ENCODE results near the gene NFATC1.

Gene NFATC1

DNA sequence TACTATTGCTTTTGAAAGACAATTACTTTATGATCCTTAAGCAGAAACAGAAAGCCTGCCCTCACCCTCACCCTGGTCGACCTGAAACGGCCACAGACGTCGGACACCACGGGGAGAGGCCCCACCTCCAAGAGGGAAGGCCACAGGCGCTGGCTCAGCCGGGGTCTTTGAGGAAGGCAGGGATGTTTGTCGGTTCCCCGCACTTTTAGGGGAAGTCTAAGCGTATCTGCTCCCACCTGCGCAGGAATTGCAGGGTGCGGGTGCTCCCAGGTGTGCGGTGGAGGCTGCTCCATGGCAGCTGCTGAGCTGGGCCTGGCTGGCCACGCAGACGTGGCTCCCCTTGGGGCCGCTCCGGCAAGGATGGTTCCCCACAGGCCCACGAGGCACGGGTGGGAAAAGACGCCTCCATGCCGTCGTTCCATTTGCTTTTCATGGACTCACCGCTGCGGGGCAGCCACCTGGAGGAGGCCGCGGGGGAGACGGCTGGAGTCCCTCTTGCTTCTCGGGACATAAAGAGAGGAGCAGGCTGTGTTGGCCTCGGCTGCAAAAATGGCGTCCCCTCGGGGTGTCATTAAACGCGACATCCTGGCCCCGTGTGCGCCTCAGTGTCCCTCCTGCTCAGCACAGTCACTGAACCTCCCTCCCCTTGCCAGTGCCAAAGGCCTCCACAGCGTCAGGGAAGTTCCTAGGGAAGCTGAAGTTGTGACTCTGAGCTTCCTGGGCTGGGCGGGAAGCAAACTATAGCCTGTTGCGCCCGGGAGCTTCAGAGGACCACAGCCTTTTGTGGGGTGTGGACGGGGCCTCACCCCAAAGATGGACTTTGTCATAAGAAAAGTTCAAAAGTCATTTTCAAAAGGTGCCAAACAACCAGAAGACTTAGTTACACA is 63.4 kb downstream of the NFATC1 start:
- DNase-seq: no peak

DNA sequence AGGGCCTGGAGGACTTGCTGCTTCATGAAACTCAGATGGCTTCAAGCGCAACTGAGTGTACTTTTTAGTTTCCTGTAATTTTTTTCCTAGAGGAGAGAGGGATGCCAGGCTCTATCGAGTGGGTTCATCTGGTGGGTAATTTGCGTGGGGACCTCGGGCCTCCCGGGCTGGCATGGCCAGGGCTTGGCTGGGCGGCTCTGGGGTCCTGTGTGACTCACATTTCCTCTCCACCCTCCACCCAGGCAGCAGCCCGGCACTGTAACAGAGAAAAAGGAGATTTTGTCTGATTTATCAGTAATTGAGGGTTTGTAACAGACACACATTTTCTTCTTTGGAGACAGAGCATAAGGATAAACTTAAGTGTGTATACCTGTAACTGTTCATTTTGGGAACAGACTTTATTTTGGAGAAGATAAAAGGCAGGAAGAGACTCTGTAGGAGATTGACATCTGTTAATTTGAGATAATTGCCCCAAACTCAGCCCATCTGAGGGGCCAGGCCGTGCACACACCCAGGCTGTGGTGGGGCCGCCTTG is 64.3 kb downstream of the NFATC1 start:
- no peak for DNase-seq

DNA sequence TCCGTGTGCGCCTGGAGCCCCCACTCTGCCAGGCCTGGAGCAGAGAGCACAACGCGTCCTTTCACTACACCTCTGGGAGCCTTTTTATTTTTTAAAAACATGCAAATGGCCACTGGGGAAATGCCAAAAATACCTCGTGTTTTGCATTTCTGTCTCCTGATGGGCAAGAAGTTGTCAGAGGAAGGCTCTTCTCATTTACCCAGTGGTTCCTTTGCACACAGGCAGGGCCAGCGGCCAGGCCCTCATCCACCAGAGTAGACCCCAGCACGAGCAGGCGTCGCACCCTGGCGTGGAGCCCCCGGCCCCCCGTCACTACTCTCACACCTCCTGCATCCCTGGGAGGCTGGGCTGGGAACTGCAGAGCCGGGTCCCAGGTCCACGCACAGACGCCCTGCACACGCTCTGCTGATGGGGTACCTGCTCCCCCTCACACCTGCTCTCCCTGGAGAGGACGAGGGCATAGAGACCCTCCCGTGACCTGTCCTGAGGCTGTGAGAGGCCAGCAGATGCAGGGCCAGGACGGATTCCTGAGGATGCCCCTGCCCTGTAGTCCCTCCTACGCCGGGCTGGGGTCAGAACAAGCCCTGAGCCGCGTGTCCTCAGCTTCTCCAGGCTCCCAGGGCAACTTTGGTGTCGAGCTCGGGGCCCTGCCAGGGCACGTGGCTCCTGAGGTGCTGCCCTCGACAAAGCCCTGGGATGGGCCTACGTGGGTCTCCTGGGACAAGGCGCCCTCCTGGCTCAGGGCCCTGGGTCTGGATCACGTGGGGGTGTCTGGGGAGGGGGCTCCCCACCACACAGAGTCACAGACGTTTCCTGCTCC is 65.0 kb downstream of the NFATC1 start:
- DNase-seq: no peak

DNA sequence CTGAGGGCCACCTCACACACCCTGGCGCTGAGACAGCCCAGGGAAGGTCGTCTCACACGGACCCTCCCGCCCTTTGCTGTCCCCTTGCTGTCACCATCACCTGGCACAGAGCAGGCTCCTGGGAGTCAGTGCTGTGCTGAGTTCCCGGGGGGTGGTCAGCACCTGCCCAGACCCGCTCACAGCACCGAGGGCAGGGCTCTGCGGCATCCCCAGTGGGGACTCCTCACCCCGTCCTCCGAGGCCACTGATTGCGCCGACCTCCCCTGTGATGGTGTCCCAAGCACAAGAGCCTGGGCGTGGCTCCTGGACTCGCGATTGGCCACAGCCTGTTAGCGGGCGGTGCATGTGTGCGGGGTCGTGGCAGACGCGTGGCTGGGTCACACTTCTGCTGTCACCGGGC is 65.9 kb downstream of the NFATC1 start:
- no peak for DNase-seq

DNA sequence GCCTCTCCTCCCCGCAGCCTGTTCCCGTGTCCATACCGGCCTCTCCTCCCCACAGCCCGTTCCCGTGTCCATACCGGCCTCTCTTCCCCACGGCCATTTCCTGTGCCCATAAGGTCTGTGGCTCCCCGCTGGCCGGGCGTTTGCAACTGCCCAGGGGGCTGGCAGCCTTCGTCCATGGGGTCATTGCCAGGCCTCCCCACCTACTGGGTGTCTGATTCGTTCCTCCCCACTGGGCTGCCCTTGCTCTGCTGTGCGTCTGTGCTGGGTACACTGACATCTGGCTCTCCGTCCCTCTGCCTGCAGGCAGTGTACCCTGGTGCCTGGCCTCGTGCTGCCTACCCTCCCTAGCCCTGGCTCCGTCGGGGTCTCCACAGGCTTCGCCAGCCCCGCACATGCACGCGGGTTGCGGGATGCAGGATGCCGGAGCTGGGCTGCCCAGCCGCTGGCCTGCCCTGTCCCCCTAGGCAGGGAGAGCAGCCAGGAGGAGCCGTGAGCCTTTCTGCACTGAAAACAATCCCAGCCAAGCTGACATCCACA is 67.8 kb downstream of the NFATC1 start:
- no peak for DNase-seq

DNA sequence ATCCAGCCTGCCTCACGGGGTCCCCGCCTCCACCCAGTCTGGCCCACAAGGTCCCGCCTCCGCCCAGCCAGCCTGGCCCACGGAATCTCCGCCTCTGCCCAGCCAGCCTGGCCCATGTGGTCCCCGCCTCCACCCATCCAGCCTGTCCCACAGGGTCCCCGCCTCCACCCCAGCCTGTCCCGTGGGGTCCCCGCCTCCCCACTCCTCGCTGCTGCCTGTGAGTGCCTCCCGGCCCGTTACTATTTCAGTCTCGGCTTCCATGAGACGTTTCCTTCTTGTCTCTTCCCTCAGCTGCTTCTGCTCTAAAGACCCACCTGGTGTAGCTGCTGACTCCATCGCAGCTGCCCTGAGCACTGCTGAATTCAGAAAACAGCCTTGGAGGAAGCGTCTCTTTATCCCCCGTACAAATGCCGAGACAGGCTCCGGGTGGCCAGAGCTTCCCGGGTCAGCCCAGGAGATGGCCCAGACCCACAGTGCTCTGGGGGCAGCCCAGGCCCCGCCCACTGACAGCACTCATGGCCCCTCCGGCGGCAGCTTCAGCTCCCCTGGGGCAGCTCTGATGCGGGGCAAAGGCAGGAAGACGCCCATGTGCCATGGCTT is 69.8 kb downstream of the NFATC1 start:
- DNase-seq: peak; percentile 45

DNA sequence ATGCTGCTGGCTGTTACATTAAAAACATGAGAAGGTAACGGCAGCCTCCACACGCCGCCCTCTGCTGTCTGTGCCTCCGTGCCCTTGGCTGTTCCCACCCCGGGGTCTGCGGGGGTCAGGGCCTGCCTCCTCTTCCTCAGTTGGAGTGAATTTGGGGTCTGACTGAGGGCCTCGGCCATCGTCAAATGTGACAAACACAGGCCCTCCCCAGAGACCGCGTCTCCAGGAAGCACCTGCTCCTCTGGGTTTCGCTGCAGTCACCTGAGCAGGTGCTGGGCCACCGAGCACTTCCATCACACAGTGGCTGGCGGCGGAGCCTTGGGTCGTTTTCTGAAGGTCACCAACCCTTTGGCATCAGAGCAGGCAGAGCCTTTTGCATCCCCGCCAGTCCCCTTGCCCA is 70.9 kb downstream of the NFATC1 start:
- DNase-seq: no peak

DNA sequence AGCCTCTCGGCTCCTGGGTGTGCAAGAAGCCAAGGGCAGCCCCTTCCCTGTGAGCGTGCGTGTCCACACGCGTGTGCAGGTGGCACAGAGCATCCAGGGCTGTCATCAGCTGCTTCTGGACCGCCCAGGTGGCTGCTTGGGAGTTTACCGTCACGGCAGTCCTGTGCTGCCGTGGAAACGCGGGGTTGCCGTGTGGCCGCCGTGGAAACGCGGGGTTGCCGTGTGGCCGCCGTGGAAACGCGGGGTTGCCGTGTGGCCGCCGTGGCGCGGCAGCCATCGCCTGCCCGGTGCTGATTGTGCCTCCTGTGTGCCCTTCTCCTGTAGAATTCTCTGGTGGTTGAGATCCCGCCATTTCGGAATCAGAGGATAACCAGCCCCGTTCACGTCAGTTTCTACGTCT is 71.4 kb downstream of the NFATC1 start:
- no peak for DNase-seq

DNA sequence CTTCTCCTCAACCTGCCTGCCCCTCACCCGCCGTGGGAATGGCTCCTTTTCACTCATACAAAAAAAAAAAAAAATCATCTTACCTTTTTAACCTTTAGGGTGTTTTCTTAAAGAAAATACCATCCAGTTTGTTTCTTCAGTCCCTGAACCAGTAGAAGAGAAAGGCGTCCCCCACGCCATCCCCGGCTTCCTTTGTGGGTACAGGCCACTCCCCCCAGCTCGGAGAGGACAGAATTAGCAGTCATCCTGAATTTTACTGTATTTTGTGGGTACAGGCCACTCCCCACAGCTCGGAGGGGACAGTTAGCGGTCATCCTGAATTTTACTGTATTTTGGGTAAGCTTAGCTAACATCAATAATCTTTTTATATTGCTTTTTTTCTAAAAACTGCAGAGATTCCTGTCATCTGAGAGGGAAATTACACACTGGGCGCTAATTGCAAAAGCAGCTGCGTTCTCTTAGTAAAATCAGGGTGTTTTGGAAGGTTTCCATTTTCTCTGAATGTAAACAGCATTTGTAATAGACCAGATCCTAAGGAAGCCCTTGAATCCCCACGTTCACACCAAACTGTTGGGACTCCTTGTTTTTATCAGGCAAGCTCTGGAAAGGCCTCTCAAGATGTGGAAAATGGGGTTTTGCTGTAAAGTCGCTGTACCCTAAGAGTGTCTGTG is 72.5 kb downstream of the NFATC1 start:
- DNase-seq: no peak

DNA sequence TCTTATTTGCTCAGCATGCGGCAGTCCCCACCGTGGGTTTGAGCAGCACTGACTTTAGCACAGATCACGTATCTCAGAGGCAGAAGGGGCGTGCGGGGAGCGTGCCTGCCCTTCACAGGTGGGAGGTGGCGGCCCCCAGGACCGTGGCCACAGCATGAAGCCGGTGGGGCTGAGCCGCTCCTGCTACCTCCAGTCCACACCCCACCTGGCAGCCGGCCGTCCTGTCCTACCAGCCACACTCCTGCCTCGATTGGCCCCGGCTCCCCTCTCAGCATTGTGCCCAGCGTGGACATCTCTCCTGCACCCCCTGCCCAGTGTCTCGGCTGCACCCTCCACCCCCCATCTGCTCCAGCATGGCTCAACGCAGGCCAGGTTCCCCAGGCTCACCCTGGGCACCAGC is 73.6 kb downstream of the NFATC1 start:
- DNase-seq: no peak

DNA sequence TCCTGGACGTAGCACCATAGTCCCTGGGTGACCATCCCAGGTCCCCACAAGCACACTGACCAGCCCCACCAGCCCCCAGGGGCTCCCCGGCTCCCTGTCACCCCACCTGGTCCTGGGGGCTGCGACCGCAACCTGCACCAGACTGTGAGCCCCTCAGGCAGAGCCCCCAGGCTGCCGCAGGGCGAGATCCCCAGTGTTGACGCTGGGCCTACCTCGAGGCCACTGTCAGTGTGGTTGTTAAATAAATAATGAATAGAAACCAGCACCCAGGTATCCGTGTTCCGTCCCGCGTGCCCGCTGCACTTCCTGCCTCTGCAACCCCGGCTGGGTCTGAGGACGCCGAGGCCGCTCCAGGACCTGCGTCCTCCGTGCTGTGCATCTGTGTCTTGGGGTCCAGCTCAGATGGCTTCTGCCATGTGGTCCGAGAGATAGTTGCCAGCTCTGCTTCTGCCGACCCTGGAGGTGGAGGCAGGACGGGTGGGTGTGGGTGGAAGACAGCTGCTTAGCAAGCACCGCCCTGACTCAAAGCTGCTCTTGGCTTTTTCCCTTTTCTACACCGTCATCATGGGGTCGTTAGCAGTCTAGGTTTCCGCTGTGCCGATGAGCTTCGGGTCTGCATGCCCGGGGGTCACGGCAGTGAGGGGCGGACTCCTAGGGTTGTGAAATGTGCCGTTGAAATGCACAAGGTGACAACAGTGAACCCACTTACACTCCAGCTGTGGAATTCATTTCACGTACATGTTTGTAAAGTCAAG is 74.2 kb downstream of the NFATC1 start:
- no peak for DNase-seq

DNA sequence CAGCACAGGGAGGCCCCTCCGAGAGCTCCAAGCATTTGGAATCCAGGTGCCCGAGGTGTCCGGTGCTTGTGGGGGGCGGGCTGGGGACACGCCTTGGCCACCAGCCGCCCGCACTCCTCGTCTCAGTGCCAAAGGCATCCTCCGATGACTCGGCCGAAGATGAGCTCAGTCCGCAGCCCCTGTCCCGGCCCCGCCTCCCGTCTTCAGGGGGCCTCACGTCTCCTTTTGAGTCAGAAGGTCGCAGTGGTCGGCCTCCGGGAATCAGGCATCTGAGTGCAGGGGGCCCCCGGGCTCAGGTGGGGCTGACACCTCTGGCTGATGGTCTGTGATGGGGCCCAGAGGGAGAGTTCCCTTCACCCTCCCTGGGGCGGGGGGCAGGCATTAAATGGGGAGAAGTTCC is 74.8 kb downstream of the NFATC1 start:
- DNase-seq: no peak

DNA sequence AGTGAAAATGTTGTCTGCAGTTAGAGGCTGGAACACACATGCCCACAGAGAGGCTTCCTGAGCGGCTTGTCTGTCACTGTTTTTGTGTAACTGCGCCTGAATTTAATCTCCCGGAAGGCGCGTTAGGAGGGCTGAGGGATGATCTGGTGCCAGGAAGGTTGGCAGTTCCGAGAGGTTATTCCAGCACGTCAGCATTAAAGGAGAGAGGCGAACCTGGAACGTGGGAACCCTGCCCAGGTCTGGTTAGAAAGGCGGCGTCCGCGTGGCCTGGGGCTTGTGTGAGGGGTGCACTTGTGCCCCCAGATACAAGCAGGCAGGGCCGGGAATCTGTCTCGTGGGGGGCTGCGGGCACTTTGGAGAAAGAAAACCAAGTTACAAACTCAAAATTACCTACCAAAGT is 75.3 kb downstream of the NFATC1 start:
- DNase-seq: no peak

DNA sequence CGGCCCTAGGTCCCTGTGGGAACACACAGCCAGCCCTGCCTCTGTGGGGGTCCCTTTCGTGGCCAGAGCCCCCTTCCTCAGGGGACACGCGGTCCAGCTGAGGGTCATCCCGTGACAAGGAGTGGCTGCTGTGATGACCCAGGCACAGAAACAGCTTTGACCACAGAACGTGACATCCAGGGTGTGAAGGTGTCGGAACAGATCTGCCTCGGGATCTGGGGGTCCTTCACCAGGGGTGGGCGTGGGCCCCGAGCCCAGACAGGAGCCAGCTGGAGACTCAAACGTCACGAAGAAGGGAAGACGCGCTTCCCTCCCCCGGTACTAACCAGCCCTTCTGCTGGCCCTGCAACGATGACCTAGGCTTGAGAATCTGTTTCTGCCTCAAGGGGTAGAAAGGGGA is 75.9 kb downstream of the NFATC1 start:
- DNase-seq: no peak

DNA sequence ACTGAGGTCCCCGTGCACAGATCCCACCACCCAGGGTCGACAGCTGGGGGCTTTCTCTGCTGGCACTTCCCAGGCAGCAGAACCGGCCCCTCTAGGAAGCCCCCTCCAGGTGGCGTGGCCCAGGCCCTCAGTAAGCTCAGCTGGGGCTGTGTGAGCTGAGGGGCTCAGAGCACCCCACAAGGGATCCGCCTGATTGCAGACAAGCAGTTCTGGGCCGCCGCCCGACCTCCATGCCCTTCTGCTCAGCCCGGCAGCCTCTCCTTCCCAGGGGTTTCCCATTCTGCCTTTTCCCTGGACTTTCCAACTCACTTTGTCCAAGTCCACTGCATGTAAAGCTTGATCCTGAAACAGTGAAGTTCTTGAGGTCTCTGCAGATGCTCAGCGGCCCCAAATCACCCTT is 76.4 kb downstream of the NFATC1 start:
- no peak for DNase-seq

DNA sequence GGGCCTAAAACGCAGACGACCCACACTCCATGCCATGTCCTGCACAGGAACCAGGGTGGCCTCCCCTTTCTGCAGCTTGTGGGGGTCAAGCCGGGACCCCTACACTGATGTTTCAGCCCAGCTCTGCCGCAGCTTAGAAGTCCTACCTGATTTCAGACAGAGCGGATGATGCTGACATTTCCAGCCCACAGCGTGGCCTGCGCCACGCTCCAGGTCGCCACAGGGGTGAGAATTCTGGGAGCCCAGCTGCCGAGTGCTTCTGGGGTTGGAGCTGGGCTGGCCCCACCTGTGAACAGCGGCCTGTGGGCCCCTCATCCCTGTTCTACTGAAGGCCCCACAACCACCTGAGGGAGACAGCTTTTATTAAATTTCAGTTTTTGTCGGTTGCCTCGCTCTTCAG is 77.2 kb downstream of the NFATC1 start:
- no peak for DNase-seq

DNA sequence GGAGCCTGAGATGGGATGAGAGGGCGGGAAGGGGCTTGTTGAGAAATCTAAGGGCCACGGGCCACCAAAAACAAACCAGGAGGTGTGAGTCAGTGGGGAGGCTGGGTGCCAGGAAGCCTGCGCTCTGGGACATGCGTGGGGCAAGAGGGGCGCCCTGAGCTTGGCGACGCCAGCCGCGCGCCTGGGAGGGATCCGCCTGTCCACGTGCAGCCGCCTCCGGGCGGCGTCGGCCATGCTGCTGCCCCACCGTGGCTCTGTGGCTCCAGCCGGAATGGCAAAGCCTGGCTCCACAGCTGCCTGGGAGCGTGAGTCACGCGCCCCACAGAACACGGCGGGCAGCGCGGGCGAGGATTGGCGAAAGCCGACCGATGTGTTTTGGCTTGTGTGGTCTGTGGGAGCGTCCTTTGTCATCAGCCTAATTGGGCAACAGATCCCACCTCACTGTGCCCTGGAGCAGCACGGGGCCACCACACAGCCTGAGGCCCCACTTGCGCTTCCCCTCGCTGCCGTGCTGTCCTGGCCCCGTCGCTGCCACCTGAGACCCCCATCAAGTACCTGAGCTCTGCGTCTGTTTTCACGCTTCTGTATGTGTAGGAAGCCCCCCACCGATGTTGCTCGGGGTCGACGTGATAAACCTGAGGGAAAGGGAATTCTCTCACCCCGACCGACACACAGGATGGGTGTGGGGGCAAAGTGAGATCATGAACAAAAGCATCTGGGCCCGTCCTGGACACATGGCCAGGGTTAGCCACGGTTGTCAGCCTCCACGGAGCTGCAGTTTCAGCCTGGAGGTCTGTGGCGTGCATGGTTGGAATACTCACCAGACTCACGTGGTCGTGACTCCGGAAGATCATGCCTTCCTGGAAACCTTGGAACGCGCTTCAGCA is 80.5 kb downstream of the NFATC1 start:
- no peak for DNase-seq

DNA sequence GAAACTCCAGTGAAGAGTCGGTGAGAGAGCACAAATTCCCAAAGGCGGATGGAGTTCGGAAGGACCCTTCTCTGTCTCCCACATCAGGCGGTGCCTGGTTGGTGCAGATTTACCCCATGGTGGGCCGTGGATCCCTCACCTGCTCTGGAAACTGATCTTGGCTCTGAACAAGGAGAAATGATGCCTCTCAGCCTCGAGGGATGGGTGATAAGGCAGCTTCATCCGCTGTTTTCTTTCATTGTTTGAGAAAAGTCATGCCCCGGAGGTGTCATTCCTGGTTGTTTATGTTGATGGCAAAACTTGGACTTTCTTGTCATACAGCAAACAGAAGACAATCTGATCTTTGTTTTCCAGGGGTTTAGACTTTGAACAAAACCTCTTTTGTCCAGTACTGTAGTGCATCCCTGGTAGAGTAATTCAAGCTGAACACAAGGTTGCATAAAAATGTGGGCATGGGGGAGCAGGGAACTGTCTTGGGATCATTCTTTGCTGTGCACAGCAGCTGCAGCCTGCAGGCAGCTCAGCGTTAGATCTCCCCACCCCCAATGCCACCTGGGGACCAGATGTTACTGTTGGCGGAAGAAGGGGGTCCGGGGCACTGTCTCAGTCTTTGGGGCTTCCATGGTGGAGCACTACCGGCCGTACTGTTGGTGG is 81.3 kb downstream of the NFATC1 start:
- no peak for DNase-seq

DNA sequence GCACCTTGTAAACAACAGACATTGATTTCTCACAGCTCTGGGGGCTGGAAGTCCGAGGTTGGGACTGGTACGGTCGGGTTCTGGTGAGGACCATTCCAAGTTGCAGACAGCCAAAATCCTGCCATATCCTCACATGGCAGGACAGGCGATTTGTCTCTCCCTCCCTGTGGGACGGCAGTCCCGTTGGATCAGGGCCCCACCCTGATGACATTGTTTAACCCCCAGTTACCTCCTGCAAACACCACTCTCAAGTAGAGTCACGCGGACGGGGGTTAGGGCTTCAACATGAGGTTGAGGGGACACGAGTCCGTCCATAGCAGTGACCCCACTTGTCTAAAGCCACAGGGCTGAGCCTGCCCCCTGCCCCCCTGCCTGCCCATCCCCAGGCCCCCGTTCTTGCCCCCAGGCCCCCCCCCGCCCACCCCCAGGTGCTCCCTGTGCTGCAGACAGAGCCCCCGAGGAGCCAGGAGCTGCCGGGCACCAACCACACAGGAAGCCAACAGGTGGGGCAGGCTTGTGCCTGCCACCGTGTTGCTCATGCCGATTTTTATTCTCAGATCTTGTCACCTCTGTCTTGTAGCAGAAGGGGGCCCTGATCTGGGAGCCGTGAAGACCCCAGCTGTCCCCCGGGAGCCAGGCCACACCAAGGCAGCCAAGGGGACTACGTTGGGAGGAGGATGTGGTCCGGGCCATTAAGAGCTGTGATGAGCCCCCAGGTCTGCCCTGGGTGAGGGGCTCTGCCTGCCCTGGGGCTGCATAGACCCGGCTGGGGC is 82.2 kb downstream of the NFATC1 start:
- no peak for DNase-seq

All from fibroblast of skin of scalp (primary cell).